ENCODE measurements around the gene FAM117A.

FAM117A gene

DNA sequence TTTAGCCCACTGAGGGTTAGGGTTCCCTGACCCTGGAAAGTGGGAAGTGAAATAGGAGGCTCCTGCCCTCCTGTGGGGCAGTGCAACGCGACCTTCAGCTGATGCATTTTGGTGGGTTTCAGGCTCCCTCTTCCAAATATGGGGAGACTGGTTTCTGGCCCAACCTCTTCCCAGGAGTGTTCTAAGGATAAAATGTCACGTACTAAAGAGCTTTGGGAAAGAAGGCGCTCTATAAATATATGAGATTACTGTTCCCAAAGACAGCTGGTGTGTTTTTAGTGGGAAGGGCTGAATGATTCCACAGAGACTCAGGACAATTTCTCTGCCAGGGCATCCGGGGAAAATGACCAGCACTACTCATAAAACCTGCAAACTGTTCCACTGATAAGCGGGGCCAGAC, 65.9 kb downstream of the FAM117A start:
- TF ChIP-seq, protein P1, sequence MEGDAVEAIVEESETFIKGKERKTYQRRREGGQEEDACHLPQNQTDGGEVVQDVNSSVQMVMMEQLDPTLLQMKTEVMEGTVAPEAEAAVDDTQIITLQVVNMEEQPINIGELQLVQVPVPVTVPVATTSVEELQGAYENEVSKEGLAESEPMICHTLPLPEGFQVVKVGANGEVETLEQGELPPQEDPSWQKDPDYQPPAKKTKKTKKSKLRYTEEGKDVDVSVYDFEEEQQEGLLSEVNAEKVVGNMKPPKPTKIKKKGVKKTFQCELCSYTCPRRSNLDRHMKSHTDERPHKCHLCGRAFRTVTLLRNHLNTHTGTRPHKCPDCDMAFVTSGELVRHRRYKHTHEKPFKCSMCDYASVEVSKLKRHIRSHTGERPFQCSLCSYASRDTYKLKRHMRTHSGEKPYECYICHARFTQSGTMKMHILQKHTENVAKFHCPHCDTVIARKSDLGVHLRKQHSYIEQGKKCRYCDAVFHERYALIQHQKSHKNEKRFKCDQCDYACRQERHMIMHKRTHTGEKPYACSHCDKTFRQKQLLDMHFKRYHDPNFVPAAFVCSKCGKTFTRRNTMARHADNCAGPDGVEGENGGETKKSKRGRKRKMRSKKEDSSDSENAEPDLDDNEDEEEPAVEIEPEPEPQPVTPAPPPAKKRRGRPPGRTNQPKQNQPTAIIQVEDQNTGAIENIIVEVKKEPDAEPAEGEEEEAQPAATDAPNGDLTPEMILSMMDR (IDR thresholded peaks at IDR 0.05; ENCODE audit: low read length, missing control alignments), result no peak
- no peak for DNase-seq (ENCODE audit: low read depth)
- H3K4me3 ChIP-seq (replicated peaks; ENCODE audit: low read depth, low read length), result no peak overlapping the region

DNA sequence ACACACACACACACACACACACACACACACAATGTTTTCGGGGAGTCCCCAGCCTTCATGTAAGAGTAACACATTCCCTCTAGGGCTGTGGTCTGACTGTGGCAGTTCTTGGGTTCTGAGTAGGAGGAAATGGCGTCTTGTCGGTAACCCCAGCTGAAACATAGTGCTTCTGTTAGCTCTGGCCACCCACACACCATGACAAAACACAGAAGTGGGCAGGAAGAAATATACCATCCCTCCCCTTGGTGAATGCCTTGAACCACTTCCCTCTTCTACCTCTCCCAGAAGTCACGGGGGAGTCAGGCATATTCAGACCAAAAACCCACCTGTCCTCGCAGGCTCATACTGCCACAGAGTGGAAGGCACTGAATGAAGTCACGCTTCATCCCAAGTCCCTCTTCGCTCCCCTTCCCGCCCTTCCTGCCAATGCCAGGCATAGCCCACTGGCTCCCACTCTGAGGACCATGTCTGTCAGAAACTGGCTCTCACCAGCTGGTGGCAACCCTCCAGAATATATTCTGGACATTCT, 67.6 kb downstream of the FAM117A start:
- TF ChIP-seq, protein P1 (IDR thresholded peaks at IDR 0.05; ENCODE audit: low read length, missing control alignments), result no peak
- DNase-seq (ENCODE audit: low read depth), result no peak
- H3K4me3 ChIP-seq (replicated peaks; ENCODE audit: low read depth, low read length), result no peak overlapping the region

DNA sequence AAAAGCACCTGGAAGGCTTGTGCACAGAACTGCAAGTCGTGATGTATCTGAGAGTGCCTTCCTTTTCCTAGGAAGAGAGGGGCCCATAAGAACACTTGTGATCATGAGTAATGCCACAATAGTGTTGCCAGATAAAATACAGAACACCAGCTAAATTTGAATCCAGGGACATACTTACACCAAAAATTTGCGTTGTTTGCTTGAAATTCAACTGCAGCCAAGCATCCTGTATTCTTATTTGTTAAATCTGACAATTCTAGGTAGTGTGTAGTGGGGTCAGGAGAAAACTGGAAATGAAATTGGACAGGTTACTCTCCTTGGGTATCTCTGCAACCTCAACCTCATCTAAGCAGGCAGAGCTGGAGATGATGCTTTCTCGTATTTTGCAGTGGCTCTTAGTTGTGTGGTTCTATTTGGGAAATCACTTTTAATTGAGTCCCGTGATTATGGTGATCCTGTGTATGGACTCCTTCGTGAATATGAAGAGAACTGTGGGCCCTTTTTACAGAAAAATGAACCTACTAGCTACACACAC, 68.2 kb downstream of the FAM117A start:
- TF ChIP-seq, protein P1 (IDR thresholded peaks at IDR 0.05; ENCODE audit: low read length, missing control alignments), result no peak
- no peak overlapping the region for H3K4me3 ChIP-seq (replicated peaks; ENCODE audit: low read depth, low read length)
- DNase-seq (ENCODE audit: low read depth), result no peak

DNA sequence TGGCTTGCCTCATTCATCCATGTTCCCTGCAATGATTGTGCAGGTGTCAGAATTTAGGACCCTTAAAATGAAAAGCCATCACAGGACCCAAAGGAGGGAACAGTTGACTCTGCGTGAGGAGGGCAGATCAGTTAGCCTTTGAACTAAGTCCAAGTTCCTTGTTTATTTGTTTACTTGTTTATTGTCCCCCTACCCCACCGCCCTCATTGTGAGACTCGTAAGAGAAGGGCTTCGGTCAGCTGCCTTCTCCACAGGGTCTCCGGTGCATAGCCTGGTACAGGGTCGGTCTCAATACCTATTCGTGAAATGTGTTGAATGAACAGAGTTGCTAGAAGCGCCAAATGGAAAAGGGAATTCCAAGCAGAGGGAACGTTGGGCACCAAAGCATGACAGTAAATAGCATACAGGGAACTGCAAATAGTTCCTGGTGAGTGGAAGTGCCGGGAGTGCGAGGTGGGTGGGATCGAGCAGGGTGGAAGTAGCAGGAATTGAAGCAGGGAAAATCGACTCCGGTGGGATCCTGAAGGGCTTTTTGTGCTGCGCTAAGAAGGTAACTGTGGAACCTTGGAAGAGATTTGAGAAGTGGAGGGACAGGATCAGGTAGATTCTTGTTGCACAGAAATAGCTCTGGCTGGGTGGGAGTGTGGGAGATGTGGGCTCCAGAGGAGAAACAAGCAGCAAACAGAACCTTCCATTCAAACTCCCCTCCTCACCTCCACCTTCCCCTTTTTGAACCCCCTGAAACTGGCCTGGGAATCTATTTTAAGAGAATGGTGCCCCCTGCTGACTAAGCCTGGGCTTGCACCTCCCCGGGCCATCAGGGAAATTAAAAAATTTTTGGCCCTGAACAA, 68.9 kb downstream of the FAM117A start:
- H3K4me3 ChIP-seq (replicated peaks; ENCODE audit: low read depth, low read length), result no peak overlapping the region
- peak; percentile 41 for DNase-seq (ENCODE audit: low read depth)
- TF ChIP-seq, protein P1 (IDR thresholded peaks at IDR 0.05; ENCODE audit: low read length, missing control alignments), result peak; percentile 88

DNA sequence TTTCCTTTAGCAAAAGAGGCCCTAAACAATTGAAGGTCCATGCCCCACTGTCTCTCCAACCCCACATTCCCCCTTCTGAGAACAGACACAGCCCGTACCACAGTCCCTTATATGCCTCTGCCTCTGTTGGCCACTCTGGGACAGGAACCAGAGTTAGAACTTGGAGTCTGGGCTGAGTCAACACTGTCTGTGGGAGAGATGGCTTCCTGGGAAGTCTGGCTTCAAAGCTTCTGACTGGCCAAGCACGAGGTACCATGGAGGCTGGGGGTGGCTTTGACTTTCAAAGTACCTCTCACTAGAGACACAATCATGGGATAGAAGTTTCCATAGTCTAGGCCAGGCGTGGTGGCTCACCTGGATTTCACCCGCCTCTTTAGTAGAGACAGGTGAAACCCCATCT, 71.2 kb downstream of the FAM117A start:
- TF ChIP-seq, protein P1 (IDR thresholded peaks at IDR 0.05; ENCODE audit: low read length, missing control alignments), result no peak
- H3K4me3 ChIP-seq (replicated peaks; ENCODE audit: low read depth, low read length), result no peak overlapping the region
- DNase-seq (ENCODE audit: low read depth), result no peak

DNA sequence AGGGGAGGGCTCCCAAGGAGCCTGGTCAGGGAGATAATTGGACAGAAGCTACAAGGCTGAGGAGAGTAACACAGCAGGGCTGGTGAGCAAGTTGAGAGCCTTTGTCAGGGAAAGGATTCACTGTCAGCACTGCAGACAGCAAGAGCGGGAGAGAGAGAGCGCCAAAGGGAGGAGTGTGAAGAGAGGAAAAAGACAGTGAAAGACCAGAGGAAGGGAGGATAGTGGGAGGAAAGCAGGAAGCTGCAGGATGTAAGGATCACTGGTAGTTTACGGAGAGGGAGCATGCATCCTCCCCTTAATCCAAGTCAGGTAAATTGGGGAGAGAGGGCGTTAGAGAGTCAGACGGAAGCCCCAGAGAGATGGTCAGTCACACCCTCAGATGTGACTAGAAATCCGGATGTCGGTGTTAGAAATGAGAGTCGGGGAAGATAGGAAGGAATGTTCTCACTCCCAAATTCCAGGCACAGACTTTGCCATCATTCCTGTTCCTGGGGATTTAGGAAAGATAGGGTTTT, 72.2 kb downstream of the FAM117A start:
- H3K4me3 ChIP-seq (replicated peaks; ENCODE audit: low read depth, low read length), result no peak overlapping the region
- TF ChIP-seq, protein P1 (IDR thresholded peaks at IDR 0.05; ENCODE audit: low read length, missing control alignments), result no peak
- no peak for DNase-seq (ENCODE audit: low read depth)

Data from fibroblast of pulmonary artery (primary cell).